ENCODE results near the gene PKD2L1.

The PKD2L1 gene

DNA sequence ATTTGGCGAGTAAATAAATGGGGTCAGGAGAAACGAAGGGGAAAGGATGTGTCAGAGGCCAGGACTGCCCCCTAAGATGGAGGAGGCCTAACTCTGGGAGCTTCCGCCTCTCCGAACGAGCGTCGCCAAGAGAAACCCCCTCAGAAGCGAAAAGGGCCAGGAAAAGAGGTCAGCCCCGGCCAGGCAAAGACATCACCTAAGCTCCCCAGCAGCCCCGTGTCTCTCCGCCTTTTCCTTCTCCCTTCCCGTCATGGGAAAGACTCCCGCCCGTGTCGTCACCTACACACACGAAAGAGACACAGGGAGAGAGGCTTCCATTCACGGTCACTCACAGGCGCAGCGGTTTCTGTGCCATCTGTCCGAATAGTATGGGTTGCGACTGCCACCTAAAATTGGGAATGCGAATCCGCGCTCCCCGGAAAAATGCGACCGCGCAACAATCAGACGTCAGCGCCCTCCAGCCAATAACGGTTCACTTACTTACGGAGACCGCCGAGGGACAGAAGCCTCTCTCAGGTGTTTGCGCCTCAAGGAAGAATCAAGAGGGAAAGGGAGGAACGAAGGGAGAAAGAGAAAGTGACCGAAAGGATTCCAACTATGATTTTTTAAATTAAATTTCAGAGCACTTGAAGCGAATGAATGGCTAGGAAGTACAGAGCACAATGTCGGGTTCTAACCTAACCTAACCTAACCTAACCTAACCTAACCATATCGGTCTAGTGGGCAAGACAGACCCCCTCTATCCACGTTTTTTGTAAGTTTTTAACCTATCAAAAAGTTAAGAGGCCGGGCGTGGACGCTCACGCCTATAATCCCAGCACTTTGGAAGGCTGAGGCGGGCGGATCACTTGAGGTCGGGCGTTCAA lies 62.6 kb downstream of the PKD2L1 start, which contains the start of gene CWF19L1:
Gene CWF19L1, minus strand, starts transcription at position 400 of the 866 bp plus-strand sequence. Its CDS starts 45 bp downstream, at position 355.
- DNase-seq (ENCODE audit: extremely low read depth, low read depth) = peak; percentile 59
- TF ChIP-seq, protein P1, sequence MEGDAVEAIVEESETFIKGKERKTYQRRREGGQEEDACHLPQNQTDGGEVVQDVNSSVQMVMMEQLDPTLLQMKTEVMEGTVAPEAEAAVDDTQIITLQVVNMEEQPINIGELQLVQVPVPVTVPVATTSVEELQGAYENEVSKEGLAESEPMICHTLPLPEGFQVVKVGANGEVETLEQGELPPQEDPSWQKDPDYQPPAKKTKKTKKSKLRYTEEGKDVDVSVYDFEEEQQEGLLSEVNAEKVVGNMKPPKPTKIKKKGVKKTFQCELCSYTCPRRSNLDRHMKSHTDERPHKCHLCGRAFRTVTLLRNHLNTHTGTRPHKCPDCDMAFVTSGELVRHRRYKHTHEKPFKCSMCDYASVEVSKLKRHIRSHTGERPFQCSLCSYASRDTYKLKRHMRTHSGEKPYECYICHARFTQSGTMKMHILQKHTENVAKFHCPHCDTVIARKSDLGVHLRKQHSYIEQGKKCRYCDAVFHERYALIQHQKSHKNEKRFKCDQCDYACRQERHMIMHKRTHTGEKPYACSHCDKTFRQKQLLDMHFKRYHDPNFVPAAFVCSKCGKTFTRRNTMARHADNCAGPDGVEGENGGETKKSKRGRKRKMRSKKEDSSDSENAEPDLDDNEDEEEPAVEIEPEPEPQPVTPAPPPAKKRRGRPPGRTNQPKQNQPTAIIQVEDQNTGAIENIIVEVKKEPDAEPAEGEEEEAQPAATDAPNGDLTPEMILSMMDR (IDR thresholded peaks at IDR 0.05; ENCODE audit: low read depth, low read length) = no peak

DNA sequence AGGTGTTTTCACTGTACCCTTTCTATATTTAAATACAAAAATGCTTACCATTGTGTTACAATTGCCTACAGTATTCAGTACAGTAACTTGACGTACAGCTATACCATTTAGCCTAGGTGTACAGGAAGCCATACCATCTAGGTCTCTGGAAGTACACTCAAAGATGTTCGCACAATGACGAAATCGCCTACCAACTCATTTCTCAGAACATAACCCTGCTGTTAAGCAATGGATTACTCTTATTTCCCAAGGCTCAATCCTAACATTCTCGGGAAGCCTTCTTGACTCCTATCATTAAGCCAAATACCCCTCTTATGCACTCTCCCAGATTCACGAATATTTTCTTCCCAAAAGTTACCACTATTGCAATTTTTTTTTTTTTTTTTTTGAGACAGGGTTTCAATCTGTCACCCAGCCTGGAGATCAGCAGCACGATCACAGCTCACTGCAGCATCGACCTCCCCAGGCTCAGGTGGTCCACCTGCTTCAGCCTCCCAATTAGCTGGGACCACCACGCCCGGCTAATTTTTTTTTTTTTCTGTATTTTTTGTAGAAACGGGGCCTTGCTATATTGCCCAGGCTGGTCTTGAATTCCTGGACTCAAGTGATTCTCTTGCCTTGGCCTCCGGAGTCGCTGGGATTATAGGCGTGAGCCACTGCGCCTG lies 64.1 kb downstream of the PKD2L1 start:
- no peak for DNase-seq (ENCODE audit: extremely low read depth, low read depth)

DNA sequence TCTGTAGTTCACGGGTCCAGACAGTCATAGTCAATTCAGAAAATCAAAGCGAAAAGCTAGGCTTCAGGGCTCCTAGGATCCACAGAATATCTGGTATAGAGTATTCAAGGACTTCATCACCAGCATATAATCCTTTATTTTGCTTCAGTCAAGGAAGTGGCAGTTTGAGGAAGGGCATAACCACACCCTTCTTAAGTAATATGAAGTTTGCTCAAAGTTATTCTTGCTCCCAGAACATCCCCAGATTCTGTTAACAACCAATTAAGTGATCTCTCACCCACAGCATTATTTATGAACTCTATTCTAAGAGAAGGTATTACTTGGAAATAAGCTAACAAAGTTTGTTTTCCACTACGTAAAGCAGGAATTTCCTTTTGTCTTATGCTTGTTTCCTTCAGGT lies 75.8 kb downstream of the PKD2L1 start:
- no peak for DNase-seq (ENCODE audit: extremely low read depth, low read depth)
- TF ChIP-seq, protein P1 (IDR thresholded peaks at IDR 0.05; ENCODE audit: low read depth, low read length) = no peak

More for the DNA sequence above, 64.1 kb downstream of the PKD2L1 start:
- TF ChIP-seq, protein P1 (IDR thresholded peaks at IDR 0.05; ENCODE audit: low read depth, low read length) = no peak

DNA sequence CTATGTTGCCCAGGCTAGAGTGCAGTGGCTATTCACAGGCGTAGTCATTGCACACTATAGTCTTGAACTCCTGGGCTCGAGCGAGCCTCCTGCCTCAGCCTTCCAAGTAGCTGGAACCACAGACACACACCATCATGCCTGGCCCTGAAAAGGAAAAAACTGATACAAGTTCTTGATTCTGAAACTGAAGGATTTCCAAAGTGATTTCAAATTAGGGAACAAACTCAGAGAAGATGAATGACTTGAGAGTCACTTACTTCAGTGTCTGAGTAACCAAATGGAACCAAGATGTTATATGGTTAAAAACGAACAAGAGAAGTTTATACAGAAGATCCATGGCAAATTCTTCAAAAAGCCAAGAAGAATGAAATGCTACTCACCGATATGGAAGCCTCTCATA lies 77.0 kb downstream of the PKD2L1 start:
- TF ChIP-seq, protein P1 (IDR thresholded peaks at IDR 0.05; ENCODE audit: low read depth, low read length) = no peak
- no peak for DNase-seq (ENCODE audit: extremely low read depth, low read depth)

DNA sequence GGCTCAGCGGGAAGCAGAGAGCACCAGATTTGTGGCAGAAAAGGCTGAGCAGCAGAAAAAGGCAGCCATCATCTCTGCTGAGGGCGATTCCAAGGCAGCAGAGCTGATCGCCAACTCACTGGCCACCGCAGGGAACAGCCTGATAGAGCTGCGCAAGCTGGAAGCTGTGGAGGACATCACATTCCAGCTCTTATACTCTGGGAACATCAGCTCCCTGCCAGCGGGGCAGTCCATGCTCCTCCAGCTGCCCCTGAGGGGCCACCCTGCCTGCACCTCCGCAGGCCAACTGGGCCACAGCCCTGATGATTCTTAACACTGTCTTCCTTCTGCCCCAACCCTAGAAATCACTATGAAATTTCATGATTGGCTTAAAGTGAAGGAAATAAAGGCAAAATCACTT lies 81.2 kb downstream of the PKD2L1 start:
- DNase-seq (ENCODE audit: extremely low read depth, low read depth) = no peak
- TF ChIP-seq, protein P1 (IDR thresholded peaks at IDR 0.05; ENCODE audit: low read depth, low read length) = no peak

DNA sequence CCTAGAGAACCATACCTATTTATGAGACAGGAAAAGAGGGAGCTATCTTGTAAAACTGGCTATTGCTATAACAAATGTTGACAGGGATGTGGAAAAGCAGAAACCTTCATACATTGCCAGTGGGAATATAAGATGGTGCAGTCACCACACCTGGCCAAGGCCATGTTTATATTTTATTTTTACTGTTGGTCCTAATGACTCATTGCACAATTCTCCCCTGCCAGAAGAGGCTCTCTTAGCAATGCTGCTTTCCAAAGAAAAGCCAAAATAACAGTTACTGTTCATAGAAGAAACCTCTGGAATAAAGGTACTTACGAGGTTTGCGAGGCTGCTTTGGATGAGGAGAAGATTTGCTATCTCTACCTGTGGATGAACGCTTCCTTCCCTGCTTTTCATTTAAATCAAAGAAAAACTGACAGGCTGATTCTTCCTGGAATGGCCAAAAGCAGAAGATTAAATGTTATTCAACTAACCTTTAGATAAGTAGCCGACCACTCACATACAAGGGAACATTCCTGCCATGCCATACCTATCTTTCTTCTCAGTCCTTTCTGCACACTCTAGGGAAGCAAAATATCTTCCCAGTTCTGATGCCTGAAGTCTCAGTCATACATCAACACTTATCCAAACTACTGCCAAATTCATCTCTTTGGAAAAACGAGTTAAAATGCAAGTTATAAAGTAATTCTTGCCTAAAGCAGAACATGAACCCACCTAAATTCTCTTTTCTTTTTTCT lies 84.4 kb downstream of the PKD2L1 start:
- TF ChIP-seq, protein P1 (IDR thresholded peaks at IDR 0.05; ENCODE audit: low read depth, low read length) = no peak
- no peak for DNase-seq (ENCODE audit: extremely low read depth, low read depth)

Measured in AG09319 (cell line).